ENCODE data around the gene PKNOX2.

DNA sequence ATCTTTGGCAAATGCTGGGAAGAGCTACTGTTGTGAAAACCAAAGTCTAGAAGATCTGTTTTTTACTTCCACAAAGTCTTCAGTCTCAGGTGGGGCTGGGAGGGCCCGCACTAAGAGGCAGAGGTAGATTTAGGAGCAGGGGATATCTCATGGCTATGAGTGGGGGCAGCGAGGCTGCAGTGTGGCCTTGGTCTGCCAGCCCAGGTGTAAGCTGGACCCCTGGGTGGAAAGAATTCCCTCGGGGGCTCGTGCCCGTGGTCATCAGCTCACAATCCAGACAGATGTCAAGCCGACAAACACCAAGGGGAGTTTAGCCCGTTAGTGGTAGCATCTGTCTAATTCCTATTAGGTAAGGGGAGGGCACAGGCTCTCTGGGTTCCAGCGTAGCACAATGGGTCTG, 9.0 kb downstream of the PKNOX2 start:
- TF ChIP-seq CTCF (conservative IDR thresholded peaks at IDR 0.05; ENCODE audit: low read depth, low read length) (no peak), MXI1 (IDR thresholded peaks at IDR 0.05; ENCODE audit: borderline replicate concordance, low read depth, low read length) (no peak), FOS (IDR thresholded peaks at IDR 0.05; ENCODE audit: low read depth, low read length) (no peak), RCOR1 (IDR thresholded peaks at IDR 0.05; ENCODE audit: insufficient replicate concordance, low read length) (no peak)

Data from IMR-90 (cell line).